ENCODE results near the gene NTN1. TPM values are rescaled to one million over a fixed set of nuclear protein-coding genes. Genes with fewer than 3 reads are reported as not detected.

Gene NTN1
- total and polyA plus RNA-seq, 2 of the 4 experiments (the other 2 are of a cell fraction) = under 0.01 to 0.07 TPM

GRCh38 chr17:9006175-9006767 is 15.0 kb upstream of the NTN1 start:
- no peaks in the 10 kb centered on the region for H3K9me1 ChIP-seq (ENCODE audit: insufficient read depth, low read length)
- 44% methylated on average over 3 of the region's 7 CpGs; no CpG with 5 or more reads in 1 of the 2 experiments for WGBS, 2 experiments (ENCODE audit: extremely low coverage in 2 of 2, insufficient read length in 1 of 2)
- intact Hi-C loops (cut with micrococcal nuclease) (no loop called here), dilution Hi-C loops (cut with HindIII; ENCODE audit: low sequenced_read_pairs, unreplicated experiment) (no loop called here), in situ Hi-C loops (cut with MboI; ENCODE audit: low sequenced_read_pairs) (no loop called here)
- H3K14ac ChIP-seq (replicated peaks; ENCODE audit: low read depth, low read length) = no peak overlapping the region
- no peak overlapping the region for H4K8ac ChIP-seq (ENCODE audit: low read depth in 2 of 2, low read length in 2 of 2)
- BruUV-seq (replicated peaks) = no TSS peak
- H3K4me1 ChIP-seq (ENCODE audit: control insufficient read depth, insufficient read depth, low read length) = no peaks in the 10 kb centered on the region
- no peak overlapping the region for H3K18ac ChIP-seq (ENCODE audit: low read depth, low read length)
- CTCF ChIA-PET = no interaction called here
- H3K36me3 ChIP-seq (ENCODE audit: control insufficient read depth, insufficient read depth, low read length) = no peaks in the 10 kb centered on the region
- no peak overlapping the region for H3K9ac ChIP-seq (ENCODE audit: low read depth, low read length)
- no peak overlapping the region for H3K27ac ChIP-seq (ENCODE audit: insufficient read depth, low read length)
- TF ChIP-seq SMC3 (IDR thresholded peaks at IDR 0.05; ENCODE audit: low read depth, low read length) (no peak), POLR2A (IDR thresholded peaks at IDR 0.05; ENCODE audit: low read depth, low read length) (no peak), CEBPB (IDR thresholded peaks at IDR 0.05; ENCODE audit: low read depth, low read length) (no peak)
- POLR2A ChIA-PET (ENCODE audit: unreplicated experiment) = no interaction called here
- no peak overlapping the region for H3K4me3 ChIP-seq (ENCODE audit: insufficient read depth, low read depth, low read length)
- H3K56ac ChIP-seq (ENCODE audit: extremely low read depth, insufficient read depth, low read length) = no peak overlapping the region
- H3K9me3 ChIP-seq (ENCODE audit: control insufficient read depth, insufficient read depth, low read length) = no peaks in the 10 kb centered on the region
- no peak overlapping the region for H2BK5ac ChIP-seq (ENCODE audit: low read depth, low read length, poor library complexity, severe bottlenecking)
- no peak overlapping the region for H4K5ac ChIP-seq (ENCODE audit: low read depth, low read length)
- H2AFZ ChIP-seq (replicated peaks; ENCODE audit: low read length, poor library complexity) = no peak overlapping the region
- no peak overlapping the region for H2BK15ac ChIP-seq (ENCODE audit: low read depth, low read length)
- no peak overlapping the region for H2AK5ac ChIP-seq (ENCODE audit: low read depth, low read length)
- no peak overlapping the region for H3K4ac ChIP-seq (ENCODE audit: low read depth, low read length)
- no peak overlapping the region for H4K91ac ChIP-seq (ENCODE audit: insufficient read depth, low read depth, low read length)
- H3K4me2 ChIP-seq (ENCODE audit: low read depth, low read length) = no peak overlapping the region
- H3K27me3 ChIP-seq (ENCODE audit: control insufficient read depth, insufficient read depth, low read length) = peaks cover 32% of the 10 kb centered on the region
- H3K79me1 ChIP-seq (ENCODE audit: low read depth in 1 of 2, low read length in 2 of 2) = no peaks in the 10 kb centered on the region
- no peak overlapping the region for H2BK20ac ChIP-seq (ENCODE audit: low read depth, low read length)
- no peak overlapping the region for H3K23ac ChIP-seq (ENCODE audit: low read depth, low read length)
- H4K20me1 ChIP-seq (ENCODE audit: insufficient read depth, low read length) = no peaks in the 10 kb centered on the region
- no peak overlapping the region for H2AK9ac ChIP-seq (replicated peaks; ENCODE audit: low read depth, low read length, poor library complexity)
- no peak overlapping the region for H2BK120ac ChIP-seq (ENCODE audit: low read depth, low read length)
- no peak for ATAC-seq (ENCODE audit: low read depth)
- no peak for DNase-seq
